ENCODE data around the gene BMP5.

BMP5 gene

DNA sequence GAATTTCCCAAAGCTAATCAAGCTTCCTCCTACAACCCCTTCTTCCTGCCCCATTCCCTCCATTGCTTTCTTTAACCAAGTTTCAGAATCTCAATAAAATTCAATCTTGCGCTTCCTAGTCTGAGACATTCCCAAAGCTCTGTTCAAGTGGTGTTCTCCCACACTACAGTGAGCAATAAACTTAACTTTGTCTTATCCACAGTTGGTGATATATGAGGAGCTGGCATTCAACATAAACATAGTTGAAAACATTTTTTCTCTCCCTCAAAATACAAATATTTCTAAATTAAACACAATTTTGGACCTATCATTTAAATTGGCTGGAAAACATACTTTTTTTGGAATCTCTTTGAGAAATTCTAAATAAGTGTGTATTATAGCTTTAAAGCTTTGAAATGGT is 166.7 kb downstream of the BMP5 start:
- no peaks in the 10 kb centered on the region for H3K79me2 ChIP-seq (ENCODE audit: low read length)
- no peak overlapping the region for H3K4me3 ChIP-seq (ENCODE audit: low read length)
- no peak overlapping the region for H3K27ac ChIP-seq (ENCODE audit: low read length)
- no peaks in the 10 kb centered on the region for H4K20me1 ChIP-seq (ENCODE audit: insufficient read depth, low read length)
- H3K9ac ChIP-seq (ENCODE audit: low read length), result no peak overlapping the region
- no peaks in the 10 kb centered on the region for H3K27me3 ChIP-seq (ENCODE audit: low read depth, low read length)
- H2AFZ ChIP-seq (ENCODE audit: low read depth, low read length), result no peak overlapping the region
- peaks cover 8% of the 10 kb centered on the region; the same call in 1 of the 2 replicates for H3K9me3 ChIP-seq (ENCODE audit: insufficient read depth, low read length)
- peaks cover 21% of the 10 kb centered on the region for H3K4me1 ChIP-seq (ENCODE audit: low read length)
- H3K4me2 ChIP-seq (ENCODE audit: low read length), result no peak overlapping the region
- peaks cover 11% of the 10 kb centered on the region for H3K36me3 ChIP-seq (replicated peaks; ENCODE audit: low read depth, low read length)
- TF ChIP-seq EZH2phosphoT487 (IDR thresholded peaks at IDR 0.05; ENCODE audit: low read depth), result no peak
- TF ChIP-seq, protein P1, sequence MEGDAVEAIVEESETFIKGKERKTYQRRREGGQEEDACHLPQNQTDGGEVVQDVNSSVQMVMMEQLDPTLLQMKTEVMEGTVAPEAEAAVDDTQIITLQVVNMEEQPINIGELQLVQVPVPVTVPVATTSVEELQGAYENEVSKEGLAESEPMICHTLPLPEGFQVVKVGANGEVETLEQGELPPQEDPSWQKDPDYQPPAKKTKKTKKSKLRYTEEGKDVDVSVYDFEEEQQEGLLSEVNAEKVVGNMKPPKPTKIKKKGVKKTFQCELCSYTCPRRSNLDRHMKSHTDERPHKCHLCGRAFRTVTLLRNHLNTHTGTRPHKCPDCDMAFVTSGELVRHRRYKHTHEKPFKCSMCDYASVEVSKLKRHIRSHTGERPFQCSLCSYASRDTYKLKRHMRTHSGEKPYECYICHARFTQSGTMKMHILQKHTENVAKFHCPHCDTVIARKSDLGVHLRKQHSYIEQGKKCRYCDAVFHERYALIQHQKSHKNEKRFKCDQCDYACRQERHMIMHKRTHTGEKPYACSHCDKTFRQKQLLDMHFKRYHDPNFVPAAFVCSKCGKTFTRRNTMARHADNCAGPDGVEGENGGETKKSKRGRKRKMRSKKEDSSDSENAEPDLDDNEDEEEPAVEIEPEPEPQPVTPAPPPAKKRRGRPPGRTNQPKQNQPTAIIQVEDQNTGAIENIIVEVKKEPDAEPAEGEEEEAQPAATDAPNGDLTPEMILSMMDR (IDR thresholded peaks at IDR 0.05; ENCODE audit: low read depth, low read length), result no peak

DNA sequence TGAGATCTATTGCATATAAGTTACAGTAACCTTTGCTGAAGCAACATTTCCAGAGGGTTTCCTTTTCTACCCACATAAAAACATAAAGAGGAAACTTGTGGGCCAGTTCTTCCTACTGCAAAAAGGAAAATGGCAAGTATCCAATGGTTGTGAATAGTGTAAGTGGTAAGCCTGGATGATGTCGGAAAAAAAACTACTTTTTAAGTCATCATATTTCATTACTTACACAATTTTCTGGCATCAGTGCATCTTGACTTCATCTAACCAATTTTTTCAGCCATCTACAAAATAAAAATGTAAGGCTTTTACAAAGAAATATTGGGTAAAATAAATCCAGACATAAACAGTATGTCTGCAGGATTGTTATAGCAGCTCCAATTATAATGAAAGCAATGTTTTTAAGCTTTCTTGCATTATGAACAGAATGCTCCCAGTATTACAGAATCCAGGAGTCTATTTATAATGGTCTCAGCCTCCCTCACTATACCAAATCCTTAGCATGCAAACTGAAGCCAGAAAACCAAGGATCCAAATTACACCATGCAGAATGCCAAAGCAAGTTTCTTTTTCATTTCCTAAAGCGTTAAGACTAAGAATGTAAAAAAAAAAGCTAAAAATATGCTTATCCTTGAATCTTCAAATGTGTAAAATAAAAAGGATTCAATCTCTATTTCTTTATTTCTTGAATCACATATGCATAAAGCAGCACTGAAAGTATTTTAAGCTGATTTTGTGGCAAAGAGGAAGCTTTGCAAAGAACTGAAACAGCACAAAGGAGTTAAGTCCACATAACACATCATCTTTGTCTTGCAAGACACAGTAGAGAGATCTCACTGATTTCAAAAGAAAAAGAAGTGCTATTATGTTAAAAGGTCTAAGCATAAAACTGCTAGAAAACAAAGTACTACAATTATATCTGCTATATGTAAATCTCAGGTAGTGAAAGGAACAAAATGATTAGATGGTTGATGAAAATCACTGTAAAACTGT is 169.6 kb downstream of the BMP5 start:
- Histone ChIP-seq H3K4me1 (ENCODE audit: low read length) (peaks cover 21% of the 10 kb centered on the region), H2AFZ (ENCODE audit: low read depth, low read length) (peak overlapping the region; percentile 14; the same call in 1 of the 2 replicates), H3K9me3 (ENCODE audit: insufficient read depth, low read length) (peaks cover 11% of the 10 kb centered on the region; the same call in 1 of the 2 replicates), H3K9ac (ENCODE audit: low read length) (no peak overlapping the region), H4K20me1 (ENCODE audit: insufficient read depth, low read length) (no peaks in the 10 kb centered on the region), H3K4me3 (ENCODE audit: low read length) (0 out of 2 replicates have a peak overlapping the region, but pooled peaks have one; percentile 3), H3K36me3 (replicated peaks; ENCODE audit: low read depth, low read length) (peaks cover 11% of the 10 kb centered on the region), H3K4me2 (ENCODE audit: low read length) (peak overlapping the region; percentile 39), H3K79me2 (ENCODE audit: low read length) (no peaks in the 10 kb centered on the region), H3K27me3 (ENCODE audit: low read depth, low read length) (no peaks in the 10 kb centered on the region), H3K27ac (ENCODE audit: low read length) (peak overlapping the region; percentile 37)
- TF ChIP-seq, protein P1 (IDR thresholded peaks at IDR 0.05; ENCODE audit: low read depth, low read length), result no peak
- TF ChIP-seq EZH2phosphoT487 (IDR thresholded peaks at IDR 0.05; ENCODE audit: low read depth), result no peak

DNA sequence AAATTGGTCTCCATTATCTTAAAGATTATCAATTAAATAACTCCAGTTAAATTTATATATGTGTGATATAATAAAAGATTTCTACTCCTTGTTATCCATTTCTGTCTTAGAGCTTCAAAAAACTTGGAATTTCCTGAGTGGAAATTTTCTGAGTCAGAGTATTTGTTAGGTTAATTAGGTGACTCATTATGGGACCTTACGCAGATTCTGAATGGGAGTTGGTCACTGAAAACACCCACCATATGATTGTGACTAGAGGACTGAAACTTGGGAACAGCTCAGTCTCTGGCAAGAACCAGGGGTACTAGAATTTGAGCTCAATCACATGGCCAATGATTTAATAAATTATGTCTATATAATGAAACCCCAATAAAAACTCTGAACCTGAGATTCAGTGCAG is 171.0 kb downstream of the BMP5 start:
- TF ChIP-seq, protein P1 (IDR thresholded peaks at IDR 0.05; ENCODE audit: low read depth, low read length), result no peak
- peaks cover 11% of the 10 kb centered on the region for H3K36me3 ChIP-seq (replicated peaks; ENCODE audit: low read depth, low read length)
- no peak overlapping the region for H3K27ac ChIP-seq (ENCODE audit: low read length)
- H3K9ac ChIP-seq (ENCODE audit: low read length), result no peak overlapping the region
- H2AFZ ChIP-seq (ENCODE audit: low read depth, low read length), result no peak overlapping the region
- no peaks in the 10 kb centered on the region for H3K79me2 ChIP-seq (ENCODE audit: low read length)
- H3K9me3 ChIP-seq (ENCODE audit: insufficient read depth, low read length), result peaks cover 11% of the 10 kb centered on the region; the same call in 1 of the 2 replicates
- no peak overlapping the region for H3K4me2 ChIP-seq (ENCODE audit: low read length)
- H3K4me3 ChIP-seq (ENCODE audit: low read length), result no peak overlapping the region
- no peaks in the 10 kb centered on the region for H3K27me3 ChIP-seq (ENCODE audit: low read depth, low read length)
- peaks cover 24% of the 10 kb centered on the region for H3K4me1 ChIP-seq (ENCODE audit: low read length)
- H4K20me1 ChIP-seq (ENCODE audit: insufficient read depth, low read length), result no peaks in the 10 kb centered on the region
